Sigmoid colon (tissue), 7 donors: ENCODE data around the gene SH3PXD2B. TPM values are rescaled to one million over a fixed set of nuclear protein-coding genes. Genes with fewer than 3 reads are reported as not detected.

ENCODE experiments used
- DNase-seq: peaks from one replicate; pipeline ENCODE4 v3.0.0-alpha.2; 2019
- H3K27ac ChIP-seq, 4 donors: fragments of 200-600 bp; sonication (generic); one replicate each; pipeline ENCODE4 v1.5.1; 2016 to 2019; ENCODE audit warnings: mild to moderate bottlenecking in 1 of 4
- H3K27me3 ChIP-seq, 3 donors: fragments of 200-600 bp; sonication (generic); one replicate each; pipeline ENCODE4 v1.5.1; 2019; ENCODE audit warnings: mild to moderate bottlenecking in 1 of 3
- H3K36me3 ChIP-seq, 4 donors: fragments of 200-600 bp; sonication (generic); one replicate each; pipeline ENCODE4 v1.5.1; 2016 to 2019
- H3K4me1 ChIP-seq, 4 donors: fragments of 200-600 bp; sonication (generic); one replicate each; pipeline ENCODE4 v1.5.1; 2017 to 2019
- H3K4me3 ChIP-seq, 4 donors: fragments of 200-600 bp; sonication (generic); one replicate each; pipeline ENCODE4 v1.5.1; 2017 to 2019; ENCODE audit warnings: mild to moderate bottlenecking in 2 of 4, moderate library complexity in 1 of 4
- H3K9me3 ChIP-seq, 4 donors: fragments of 200-600 bp in 3 of 4; sonication (generic) in 3 of 4; one replicate each; pipeline versions ENCODE4 v1.5.1 to v1.6.1; 2013 to 2019
- CTCF ChIP-seq, 4 experiments: fragments of 450-650 bp in 3 of 4; fragments of 200-600 bp in 1 of 4; IDR thresholded peaks; one replicate each; pipeline ENCODE4 v1.5.1; 2016 to 2019; ENCODE audit warnings: antibody characterized with exemption in 4 of 4, mild to moderate bottlenecking in 3 of 4, moderate library complexity in 2 of 4
- EP300 ChIP-seq, 4 donors: sonication (generic); formaldehyde crosslinking; IDR thresholded peaks; one replicate each; pipeline ENCODE4 v1.6.1; 2017; ENCODE audit warnings: antibody characterized with exemption in 4 of 4
- POLR2A ChIP-seq, 2 donors: fragments of 450-650 bp; IDR thresholded peaks; one replicate each; pipeline ENCODE4 v1.6.1; 2016; ENCODE audit warnings: antibody characterized with exemption in 2 of 2, mild to moderate bottlenecking in 2 of 2, moderate library complexity in 2 of 2
- POLR2AphosphoS5 ChIP-seq, 4 donors: sonication (generic); formaldehyde crosslinking; IDR thresholded peaks; one replicate each; pipeline ENCODE4 v1.6.1; 2017; ENCODE audit warnings: antibody characterized with exemption in 4 of 4
- WGBS, 2 donors: extraction: QIAGEN DNeasy Blood & Tissue Kit; methylation state at CpG; one replicate each; pipeline ENCODE4 v1.1.7; 2013; 5-methylcytosine and 5-hydroxymethylcytosine counted together
- intact Hi-C: fragments of 100-400 bp; cut with DNase I; formaldehyde crosslinking; loops from one replicate; pipeline ENCODE4 v1.15.1; 2023
- polyA plus RNA-seq, 3 donors: library from polyadenylated mRNA; stranded (reverse); fragments of 200-250 nt; gene quantifications; one replicate each; pipeline ENCODE4 v1.2.3, GENCODE V29; 2013
- total RNA-seq, 4 donors: library from RNA; depleted of rRNA; stranded (reverse); fragments of >200 nt; gene quantifications; one replicate each; pipeline ENCODE4 v1.1.0, GENCODE V29; 2016
- donor health status: healthy with polysubstance abuse.
- donor health status: Bipolar disorder and iron deficiency.
- donor health status: healthy.

Gene SH3PXD2B
- total and polyA plus RNA-seq, 7 donors, result 3.6 to 45.7 (median 19.3) TPM

- TF ChIP-seq POLR2A (IDR thresholded peaks at IDR 0.05) (no peak), POLR2AphosphoS5 (IDR thresholded peaks at IDR 0.05) (no peak), CTCF (IDR thresholded peaks at IDR 0.05) (no peak), EP300 (IDR thresholded peaks at IDR 0.05) (no peak)
- H3K27ac ChIP-seq, result no peak overlapping the region
- H3K36me3 ChIP-seq, result no peaks in the 10 kb centered on the region
- no peak for DNase-seq
- peaks cover 0 to 3% (median 0%) of the 10 kb centered on the region in 4 donors for H3K4me1 ChIP-seq
- H3K27me3 ChIP-seq, result no peaks in the 10 kb centered on the region
- no peak overlapping the region for H3K4me3 ChIP-seq
- 69 to 71% methylated on average over 1 of the region's 1 CpG for WGBS, 2 donors
- intact Hi-C loops, result no loop called here
- no peaks in the 10 kb centered on the region for H3K9me3 ChIP-seq
Measured at GRCh38 chr5:172312286-172312685, 142.0 kb downstream of the SH3PXD2B start.

- TF ChIP-seq POLR2A (IDR thresholded peaks at IDR 0.05) (no peak), CTCF (IDR thresholded peaks at IDR 0.05) (no peak), POLR2AphosphoS5 (IDR thresholded peaks at IDR 0.05) (no peak), EP300 (IDR thresholded peaks at IDR 0.05) (no peak)
Measured at GRCh38 chr5:172311605-172312004, 142.7 kb downstream of the SH3PXD2B start.

GRCh38 chr5:172311026-172311425 lies 143.3 kb downstream of the SH3PXD2B start:
- intact Hi-C loops, result no loop called here
- TF ChIP-seq CTCF (IDR thresholded peaks at IDR 0.05) (no peak), EP300 (IDR thresholded peaks at IDR 0.05) (no peak), POLR2A (IDR thresholded peaks at IDR 0.05) (no peak), POLR2AphosphoS5 (IDR thresholded peaks at IDR 0.05) (no peak)
- peak; percentile 54 for DNase-seq
- Histone ChIP-seq H3K36me3 (no peaks in the 10 kb centered on the region), H3K4me1 (peaks cover 0 to 3% (median 0%) of the 10 kb centered on the region in 4 donors), H3K4me3 (no peak overlapping the region), H3K27me3 (no peaks in the 10 kb centered on the region), H3K27ac (no peak overlapping the region), H3K9me3 (no peaks in the 10 kb centered on the region)
- WGBS, 2 donors, result 94% methylated on average over 7 of the region's 7 CpGs

More at GRCh38 chr5:172311605-172312004, 142.7 kb downstream of the SH3PXD2B start:
- no peaks in the 10 kb centered on the region for H3K36me3 ChIP-seq
- no peaks in the 10 kb centered on the region for H3K9me3 ChIP-seq
- H3K4me3 ChIP-seq, result no peak overlapping the region
- H3K27me3 ChIP-seq, result no peaks in the 10 kb centered on the region
- no peak overlapping the region for H3K27ac ChIP-seq
- H3K4me1 ChIP-seq, result peaks cover 0 to 3% (median 0%) of the 10 kb centered on the region in 4 donors
- 90% methylated on average over 4 of the region's 4 CpGs for WGBS, 2 donors
- intact Hi-C loops, result no loop called here
- peak; percentile 71 for DNase-seq

GRCh38 chr5:172305380-172305779 lies 148.9 kb downstream of the SH3PXD2B start:
- H3K4me1 ChIP-seq, result no peaks in the 10 kb centered on the region
- no peaks in the 10 kb centered on the region for H3K36me3 ChIP-seq
- H3K27me3 ChIP-seq, result no peaks in the 10 kb centered on the region
- peaks cover 0 to 1% (median 0%) of the 10 kb centered on the region in 4 donors for H3K9me3 ChIP-seq
- no peak overlapping the region for H3K4me3 ChIP-seq
- no peak overlapping the region for H3K27ac ChIP-seq
- TF ChIP-seq EP300 (IDR thresholded peaks at IDR 0.05) (no peak), CTCF (IDR thresholded peaks at IDR 0.05) (no peak), POLR2AphosphoS5 (IDR thresholded peaks at IDR 0.05) (no peak), POLR2A (IDR thresholded peaks at IDR 0.05) (no peak)
- no peak for DNase-seq
- WGBS, 2 donors, result 93 to 95% methylated on average over 2 of the region's 2 CpGs
- intact Hi-C loops, result no loop called here
